ENCODE data around the gene C1orf210.

C1orf210 gene

DNA sequence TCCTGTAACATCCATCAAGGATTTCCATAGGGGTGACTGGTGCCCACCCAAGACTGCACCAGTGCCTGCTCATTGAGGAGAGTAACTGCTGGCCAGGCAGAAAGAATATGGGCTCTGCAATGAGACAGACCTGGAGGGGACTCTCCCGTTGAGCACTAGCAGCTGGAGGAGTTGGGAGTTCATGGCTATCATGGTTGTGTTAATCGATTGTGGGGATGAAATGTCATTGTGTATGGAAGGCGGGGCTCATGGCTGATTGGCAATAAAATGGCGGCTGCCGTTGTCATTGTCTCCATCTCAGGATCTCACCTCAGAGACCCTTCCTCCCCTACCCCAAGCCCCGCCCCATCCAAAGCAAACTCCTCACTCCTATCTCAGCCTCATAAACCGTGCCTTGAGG lies 11.7 kb downstream of the C1orf210 start:
- DNase-seq (ENCODE audit: low read depth), result no peak

DNA sequence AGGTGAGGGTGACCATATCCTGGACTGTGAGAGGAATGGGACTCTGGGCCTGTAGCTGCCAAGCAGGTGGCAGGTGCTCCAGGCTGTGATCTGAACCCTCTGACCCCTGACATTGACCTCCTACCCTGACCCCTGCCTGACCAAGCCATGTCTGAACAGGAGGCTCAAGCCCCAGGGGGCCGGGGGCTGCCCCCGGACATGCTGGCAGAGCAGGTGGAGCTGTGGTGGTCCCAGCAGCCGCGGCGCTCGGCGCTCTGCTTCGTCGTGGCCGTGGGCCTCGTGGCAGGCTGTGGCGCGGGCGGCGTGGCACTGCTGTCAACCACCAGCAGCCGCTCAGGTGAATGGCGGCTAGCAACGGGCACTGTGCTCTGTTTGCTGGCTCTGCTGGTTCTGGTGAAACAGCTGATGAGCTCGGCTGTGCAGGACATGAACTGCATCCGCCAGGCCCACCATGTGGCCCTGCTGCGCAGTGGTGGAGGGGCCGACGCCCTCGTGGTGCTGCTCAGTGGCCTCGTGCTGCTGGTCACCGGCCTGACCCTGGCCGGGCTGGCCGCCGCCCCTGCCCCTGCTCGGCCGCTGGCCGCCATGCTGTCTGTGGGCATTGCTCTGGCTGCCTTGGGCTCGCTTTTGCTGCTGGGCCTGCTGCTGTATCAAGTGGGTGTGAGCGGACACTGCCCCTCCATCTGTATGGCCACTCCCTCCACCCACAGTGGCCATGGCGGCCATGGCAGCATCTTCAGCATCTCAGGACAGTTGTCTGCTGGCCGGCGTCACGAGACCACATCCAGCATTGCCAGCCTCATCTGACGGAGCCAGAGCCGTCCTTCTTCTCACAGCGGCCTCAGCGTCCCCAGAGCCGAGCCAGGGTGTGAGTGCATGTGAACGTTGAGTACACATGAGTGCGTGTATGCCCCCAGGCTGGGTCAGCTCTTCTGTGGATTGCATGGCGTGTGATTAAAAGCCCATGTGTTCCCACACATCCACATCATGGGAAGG lies 12.5 kb downstream of the C1orf210 start:
- no peak for DNase-seq (ENCODE audit: low read depth)

DNA sequence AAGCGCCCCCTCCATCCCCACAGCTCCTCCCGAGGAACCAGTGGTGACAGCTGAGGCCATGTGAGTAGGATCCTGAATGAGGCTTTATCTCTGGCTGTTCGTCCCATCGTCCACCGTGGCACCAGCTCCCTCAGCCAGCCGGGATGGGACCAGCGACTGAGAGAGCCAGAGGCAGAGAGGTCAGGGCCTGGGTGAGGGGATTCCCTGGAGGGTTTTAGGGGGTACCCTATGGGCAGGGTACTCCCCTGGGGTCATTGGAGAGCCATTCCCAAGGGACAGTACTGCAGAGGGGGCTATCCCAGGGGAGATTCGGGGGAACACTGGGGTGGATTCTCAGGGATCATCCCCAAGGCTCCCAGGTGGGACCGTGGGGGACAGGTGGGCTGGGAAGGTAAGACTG lies 13.2 kb downstream of the C1orf210 start:
- DNase-seq (ENCODE audit: low read depth), result no peak

DNA sequence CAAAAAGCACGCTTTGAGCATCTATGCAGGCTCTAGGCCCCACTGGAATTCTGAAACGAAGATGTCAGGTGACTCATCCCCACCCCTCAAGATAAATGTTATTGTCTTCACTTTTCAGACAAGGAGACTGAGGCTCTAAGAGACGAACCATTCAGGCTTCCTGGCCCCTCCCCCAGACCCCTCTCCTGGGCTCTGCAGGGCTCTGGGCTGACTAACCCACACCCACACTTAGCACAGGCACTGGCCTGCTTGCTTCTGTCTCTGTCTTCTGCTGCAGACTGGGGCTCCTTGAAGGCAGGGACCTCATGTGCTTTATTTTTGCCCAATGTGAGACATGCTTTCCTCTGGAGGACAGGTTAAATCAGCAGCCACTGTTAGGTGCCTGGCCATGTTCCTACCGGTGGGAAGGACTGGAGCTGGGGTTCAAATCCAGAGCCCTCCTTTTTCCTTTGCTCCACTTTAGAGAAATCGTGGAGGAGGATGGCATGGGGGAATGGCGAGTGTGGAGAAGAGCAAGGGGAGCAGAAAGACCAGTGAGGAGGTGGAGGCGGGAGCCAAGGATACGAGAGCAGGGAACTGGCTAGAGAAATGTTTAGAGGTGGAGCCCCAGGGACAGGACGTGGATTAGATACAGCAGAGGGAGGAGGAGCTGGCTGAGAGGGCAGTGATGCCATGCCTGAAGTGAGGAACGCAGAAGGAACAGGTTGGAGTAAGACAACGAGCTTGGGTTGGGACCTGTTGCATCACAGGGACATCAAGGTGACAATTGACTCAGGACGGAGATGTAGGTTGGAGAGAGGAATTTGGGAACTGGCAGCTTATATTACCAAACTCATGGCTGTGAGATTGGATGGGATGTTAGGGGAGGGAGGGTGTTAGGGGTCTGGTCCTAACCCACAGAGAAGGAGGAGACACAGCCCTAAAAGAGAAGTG lies 13.9 kb downstream of the C1orf210 start:
- no peak for DNase-seq (ENCODE audit: low read depth)

DNA sequence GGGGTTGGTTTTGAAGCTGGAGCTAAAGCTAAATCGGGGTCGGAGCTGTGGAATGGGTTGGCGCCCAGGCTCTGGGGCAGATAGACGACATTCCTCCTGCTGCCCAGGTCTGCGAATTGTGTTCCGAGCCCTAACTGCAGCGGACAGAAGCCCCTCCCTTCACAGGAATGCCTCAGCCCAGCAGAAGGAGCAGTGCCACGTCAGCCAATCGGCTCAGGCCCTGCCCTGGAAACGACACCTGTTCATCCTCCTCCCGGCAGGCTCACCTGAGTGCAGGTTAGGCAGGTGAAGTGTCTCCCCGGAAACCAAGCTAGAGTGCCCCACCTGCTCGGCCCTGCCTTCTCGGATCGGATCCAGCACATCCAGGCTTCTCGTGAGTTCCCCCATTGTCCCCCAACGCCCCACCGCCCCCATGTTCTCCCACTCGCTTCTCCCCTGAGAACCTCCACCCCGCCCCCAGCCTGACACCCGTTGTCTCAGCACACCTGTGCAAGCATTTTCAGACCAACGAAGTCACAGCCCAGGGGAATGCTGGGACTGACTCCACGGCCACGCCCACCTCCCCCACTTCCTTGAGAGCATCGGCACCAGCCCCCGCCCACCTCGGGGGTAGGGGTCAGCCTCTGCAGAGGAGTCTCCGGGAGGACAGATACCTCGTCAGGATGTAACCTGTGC lies 14.8 kb downstream of the C1orf210 start:
- DNase-seq (ENCODE audit: low read depth), result no peak

DNA sequence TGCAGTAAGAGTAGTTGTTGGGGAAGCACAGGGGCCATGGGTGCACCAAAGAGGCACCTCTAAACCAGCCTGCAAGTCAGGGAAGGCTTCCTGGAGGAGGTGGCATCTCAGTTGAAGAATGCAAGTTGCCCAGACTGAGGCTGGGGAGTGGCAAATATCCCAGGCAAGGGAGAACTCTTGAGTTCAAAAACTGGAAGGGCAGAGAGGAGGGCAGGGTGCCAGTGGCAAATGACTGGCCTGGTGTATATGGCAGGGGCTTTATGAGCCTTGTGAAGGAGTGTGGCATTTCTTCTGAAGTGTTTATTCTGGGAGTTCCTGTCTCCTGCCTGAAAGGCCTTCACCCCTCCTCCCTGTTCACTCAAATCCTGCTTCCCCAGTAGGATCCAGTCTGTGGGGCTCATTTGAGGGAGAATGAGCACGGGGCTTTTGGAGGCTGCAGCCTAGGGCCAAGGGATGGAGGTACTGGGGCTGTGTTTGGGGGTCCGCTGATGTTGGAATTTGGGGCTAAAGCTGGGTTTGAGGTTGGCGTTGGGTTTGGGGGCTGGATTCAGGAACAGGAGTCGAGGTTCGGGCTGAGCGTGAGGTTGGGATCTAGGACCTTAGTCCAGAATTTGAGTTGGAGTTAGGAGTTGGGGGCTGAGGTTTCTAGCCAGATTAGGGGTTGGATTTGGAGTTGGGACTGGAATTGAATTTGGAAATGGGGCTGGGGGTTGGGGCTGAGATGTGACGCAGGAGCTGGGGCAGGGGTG lies 15.6 kb downstream of the C1orf210 start, which contains the start of gene TMEM125:
Gene TMEM125, plus strand, starts transcription at position 357 of the 749 bp plus-strand sequence. CDS start 2,740 bp downstream, outside the sequence.
- no peak for DNase-seq (ENCODE audit: low read depth)

DNA sequence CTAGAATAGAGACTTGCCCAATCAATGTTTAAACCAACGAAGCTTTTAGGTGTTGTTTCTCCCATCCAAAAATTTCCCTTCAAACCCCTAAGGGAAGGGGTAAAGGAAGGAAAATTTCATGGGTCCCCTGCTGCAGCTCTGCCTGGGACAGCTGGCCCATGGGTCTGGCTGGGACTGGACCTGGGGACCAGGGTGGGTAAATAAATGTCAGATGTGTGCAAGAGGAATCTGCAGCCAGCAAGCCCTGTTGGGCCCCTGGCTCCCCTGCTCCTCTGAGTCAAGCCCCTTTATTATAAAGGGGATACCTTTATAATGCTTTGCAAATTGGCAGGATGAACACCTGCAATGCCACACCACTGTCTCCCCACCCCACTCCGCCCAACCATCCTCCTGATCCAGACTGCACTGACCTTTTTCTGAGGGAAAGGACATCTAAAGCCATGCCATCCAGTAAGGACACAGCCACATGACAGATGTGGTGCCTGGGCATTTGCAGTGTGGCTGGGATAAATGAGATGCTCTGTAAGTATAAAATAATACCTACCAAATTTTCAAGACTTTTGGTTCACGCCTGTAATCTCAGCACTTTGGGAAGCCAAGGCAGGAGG lies 17.5 kb downstream of the C1orf210 start:
- DNase-seq (ENCODE audit: low read depth), result no peak

DNA sequence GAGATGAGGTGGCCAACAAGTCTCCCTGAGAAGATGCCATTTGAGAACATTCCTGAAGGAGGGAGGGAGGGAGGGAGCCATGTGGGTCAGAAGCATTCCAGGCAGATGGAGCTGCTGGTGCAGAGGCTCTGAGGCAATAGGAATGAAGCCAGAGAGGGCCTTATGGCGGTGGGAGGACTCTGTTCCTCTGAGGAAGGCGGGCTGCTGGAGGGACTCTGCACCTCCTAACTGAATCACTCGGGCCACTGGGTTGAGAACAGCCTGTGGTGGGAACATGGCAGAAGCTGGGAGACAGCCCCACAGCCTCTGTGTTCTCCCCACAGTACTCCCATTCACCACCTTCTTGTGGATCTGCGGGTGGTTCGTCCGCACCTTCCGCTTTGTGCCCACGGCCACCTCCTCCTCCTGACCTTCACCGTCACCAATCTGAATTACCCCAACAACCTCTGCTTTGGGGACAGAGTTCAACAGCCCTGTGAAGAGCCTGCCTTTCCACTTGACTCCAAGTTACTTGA lies 18.0 kb downstream of the C1orf210 start:
- DNase-seq (ENCODE audit: low read depth), result no peak

DNA sequence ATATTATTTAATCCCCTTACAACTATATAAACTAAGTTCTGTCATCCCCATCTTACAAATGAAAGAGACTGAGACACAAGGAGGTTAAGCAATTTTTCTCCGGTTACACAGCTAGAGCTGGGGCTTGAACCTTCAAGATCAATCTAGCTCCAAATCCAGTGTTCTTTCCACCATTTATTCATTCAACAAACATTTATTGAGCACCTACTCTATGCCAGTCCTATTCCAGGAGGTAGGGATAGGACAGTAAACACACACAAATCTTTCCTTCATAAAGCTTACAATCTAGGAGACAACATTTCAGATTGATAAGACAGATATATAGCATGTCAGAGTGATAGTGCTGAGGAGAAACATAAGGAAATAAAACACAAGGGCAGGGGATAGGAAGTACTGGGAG lies 18.5 kb downstream of the C1orf210 start:
- DNase-seq (ENCODE audit: low read depth), result no peak

DNA sequence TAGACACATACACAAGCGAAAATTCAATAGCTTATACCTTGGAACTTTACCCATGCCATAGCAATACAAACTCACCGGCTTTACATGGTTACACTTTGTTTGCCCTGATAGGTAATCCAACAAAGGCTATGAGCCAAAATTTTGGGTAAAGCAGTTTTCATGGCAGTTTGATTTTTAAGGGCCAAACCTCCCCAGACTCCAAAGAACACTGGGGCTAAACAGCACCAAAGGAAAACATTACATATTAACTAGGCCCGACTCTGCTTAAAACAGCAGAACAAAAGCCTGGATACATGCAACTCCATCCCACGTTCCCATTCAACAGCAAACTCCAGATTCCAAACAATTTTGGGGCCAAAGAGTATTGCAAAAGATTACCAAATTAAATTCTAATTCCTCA lies 19.9 kb downstream of the C1orf210 start:
- no peak for DNase-seq (ENCODE audit: low read depth)

DNA sequence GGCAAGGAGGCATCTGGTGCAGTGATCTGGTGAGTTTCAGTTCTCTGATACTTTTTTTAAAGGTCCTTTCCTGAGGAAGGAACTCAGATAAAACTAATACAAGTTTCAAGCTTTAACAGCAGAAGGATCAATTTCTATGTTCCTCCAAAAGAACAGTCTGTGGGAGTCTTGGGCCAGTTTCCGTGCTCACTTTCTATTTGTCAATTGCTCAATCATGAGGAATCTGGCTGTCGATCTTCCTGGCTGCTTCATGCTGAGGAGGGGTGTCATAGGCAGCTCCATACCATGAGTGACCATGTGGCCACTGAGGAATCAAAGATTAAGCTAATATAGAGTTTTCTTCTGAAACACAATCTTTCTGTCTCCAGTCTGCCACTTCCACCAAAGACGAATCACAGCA lies 27.0 kb downstream of the C1orf210 start:
- no peak for DNase-seq (ENCODE audit: low read depth)

DNA sequence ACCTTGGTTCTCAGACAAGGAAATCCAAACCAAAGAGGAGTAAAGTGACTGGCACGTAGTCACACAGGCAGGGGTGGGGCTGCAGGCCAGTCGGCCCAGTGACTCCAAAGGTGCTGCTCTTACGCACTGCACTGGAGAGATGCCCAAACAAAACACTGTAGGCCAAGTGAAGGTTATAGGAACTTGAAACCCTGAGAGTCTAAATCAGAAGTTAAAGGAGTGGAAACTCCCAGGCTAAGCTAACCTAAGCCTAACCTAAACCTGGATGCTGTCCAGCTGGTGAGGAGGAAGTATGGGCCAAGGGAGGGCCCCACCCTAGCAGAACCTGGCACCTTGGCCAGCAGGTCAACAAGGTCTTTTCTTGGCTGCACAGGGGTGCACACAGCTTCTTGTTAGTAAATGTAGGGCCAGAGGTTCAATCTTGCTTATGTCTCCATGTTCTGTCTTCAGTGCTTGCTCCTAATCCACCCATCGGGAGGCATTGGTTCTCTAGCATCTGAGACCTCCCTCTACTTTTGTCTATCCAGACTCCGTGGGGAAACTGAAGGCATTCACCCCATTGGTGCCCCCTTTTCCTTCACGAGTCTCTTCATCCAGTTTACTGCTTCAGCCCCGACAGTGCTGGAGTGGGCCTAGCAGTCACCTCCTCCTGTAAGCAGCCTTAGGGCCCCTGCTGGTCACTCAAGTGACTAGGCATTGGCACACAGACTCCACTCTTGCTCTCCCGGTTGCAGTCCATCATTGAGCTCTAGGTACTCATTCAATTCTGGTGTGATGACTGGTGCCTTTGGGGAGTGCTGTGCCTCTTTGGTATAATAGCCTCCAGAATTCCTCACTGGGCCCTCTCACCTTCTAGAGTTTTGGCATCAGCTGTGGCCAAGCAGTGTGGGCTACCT lies 28.5 kb downstream of the C1orf210 start:
- DNase-seq (ENCODE audit: low read depth), result no peak

DNA sequence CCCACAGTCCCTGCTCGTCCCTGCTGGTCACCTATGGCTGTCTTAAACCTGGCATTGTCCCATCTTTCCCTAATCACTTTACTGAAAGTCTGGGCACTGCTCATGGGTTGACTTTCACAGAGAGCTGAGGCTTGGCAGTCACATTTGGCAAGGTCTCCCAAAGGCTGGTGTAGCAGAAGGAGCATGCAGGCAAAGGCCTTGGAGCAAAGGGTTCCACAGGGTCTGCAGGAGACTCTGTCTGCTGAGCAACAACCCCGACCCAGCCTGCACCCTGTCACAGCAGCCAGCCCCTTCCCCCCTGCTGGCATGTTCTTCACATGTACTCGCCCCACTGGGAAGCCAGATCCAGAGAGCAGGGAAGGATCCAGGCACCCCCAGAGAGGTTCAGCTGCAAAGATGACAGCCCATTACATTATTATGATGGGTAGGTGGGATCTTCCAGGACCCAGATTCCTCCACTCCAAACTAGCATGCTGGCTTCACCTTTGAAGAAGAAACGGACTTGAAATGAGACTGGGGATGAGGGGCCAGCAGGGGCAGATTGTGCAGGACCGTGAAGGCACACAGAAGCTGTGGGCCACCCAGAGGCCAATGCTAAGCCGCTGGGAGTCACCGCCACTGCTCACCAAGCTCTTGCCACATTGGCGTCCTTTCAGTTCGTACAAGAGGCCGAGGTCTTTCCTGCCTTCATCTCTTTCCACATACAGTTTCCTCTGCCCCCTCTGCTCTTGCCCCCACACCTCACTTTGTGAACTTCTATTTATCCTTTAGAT lies 29.8 kb downstream of the C1orf210 start:
- no peak for DNase-seq (ENCODE audit: low read depth)

DNA sequence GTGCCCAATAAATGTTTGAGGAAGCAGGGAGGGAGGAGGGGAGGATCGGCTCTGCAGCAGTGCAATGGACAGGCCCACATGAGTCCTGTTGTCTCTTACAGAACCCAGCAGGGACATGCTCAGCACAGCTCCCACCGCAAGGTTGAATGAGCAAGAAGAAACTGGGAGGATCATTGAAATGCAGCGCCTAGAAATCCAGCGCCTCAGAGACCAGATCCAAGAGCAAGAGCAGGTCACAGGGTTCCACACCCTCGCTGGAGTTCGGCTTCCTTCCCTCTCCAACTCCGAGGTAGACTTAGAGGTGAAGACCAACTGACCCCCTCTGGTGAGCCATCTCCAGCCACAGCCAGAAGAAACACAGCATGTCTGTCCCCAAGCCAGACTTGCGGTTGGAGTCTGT lies 31.5 kb downstream of the C1orf210 start:
- no peak for DNase-seq (ENCODE audit: low read depth)

DNA sequence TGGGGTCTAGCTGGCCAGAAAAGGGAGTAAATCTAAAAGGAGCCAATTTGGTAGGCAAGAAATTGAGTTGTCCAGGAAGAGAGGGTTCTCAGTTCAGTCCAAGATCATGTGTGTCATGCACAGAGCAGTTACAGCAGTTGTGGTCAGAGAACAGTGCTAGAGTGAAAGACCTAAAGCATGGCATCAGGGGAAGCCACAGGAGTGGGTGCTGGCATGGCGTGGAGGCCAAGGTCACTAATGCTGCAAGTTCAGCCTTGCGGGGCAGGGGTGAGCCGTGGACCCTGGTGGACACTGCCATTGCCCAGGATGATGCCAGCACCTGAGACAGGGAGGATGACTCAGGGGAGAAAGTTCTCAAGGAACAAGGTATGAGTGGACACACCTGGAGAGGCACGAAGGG lies 32.2 kb downstream of the C1orf210 start:
- DNase-seq (ENCODE audit: low read depth), result no peak

DNA sequence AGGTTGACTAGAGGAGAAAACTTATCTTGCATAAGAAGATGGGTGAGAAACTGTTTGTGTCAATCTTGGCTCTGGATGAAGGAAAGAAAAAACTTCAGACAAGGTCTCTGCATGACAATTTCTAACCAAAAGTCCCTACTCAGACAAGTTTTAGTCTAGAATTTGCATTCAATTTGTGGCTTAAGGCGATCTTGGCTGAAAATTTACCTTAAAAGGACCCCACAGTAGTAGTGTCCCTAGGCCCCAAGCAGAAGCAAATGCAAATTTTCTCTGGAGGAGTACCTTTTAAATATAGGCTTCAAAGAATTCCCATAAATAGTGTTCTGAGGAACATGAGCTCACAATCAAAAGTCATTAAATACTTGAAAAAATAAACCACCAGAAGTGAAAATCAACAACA lies 33.2 kb downstream of the C1orf210 start:
- DNase-seq (ENCODE audit: low read depth), result no peak

DNA sequence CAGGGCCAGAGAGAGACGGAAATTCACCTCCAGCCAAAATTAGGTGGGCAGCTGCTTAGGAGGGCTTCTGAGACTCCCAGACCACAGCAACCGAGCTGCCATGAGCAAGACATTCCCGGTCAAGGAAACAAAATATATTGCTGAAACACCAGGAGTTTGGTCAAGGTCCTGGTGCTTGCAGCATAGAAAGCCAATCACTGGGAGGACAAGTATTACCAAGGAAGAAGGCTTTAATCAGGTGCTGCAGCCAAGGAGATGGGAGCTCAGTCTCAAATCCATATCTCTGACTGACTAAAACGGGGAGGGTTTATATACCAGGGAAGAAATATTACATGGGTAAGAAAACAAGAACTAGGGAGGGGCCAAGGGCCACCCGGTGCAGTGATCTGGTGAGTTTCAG lies 34.4 kb downstream of the C1orf210 start:
- no peak for DNase-seq (ENCODE audit: low read depth)

DNA sequence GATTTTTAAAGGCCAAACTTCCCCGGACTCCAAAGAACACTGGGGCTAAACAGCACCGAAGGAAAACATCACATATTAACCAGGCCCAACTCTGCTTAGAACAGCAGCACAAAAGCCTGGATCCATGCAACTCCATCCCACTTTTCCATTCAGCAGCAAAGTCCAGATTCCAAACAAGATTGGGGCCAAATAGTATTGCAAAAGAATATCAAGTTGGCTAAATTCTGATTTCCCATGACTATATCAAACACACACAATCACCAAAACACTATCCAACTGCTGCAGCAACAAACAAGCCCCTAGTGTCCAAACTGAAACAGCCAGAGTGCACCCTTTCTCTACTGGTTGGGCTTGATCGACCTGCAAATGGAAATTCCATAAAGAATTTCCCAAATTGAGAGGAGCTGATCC lies 35.0 kb downstream of the C1orf210 start:
- DNase-seq (ENCODE audit: low read depth), result no peak

Measured in activated T-helper 9 cell treated with anti-CD3 and anti-CD28 coated beads, Interleukin-2, amount 50 U/mL, for 16 hours (primary cell).